ENCODE data around the gene CSRP2.

- TF ChIP-seq RELA (CRISPR knock-in tag; IDR thresholded peaks at IDR 0.05; ENCODE audit: borderline replicate concordance) (no peak), CTCF (IDR thresholded peaks at IDR 0.05) (no peak), MXD4 (CRISPR knock-in tag; IDR thresholded peaks at IDR 0.05; ENCODE audit: borderline replicate concordance) (no peak), NR3C1 (CRISPR knock-in tag; conservative IDR thresholded peaks at IDR 0.05; ENCODE audit: low read depth) (no peak), PREB (CRISPR knock-in tag; IDR thresholded peaks at IDR 0.05; ENCODE audit: borderline replicate concordance) (no peak), ESRRA (CRISPR knock-in tag; IDR thresholded peaks at IDR 0.05; ENCODE audit: borderline replicate concordance) (no peak), TEAD4 (CRISPR knock-in tag; IDR thresholded peaks at IDR 0.05) (no peak), NR2C2 (CRISPR knock-in tag; IDR thresholded peaks at IDR 0.05) (no peak), FOXP4 (CRISPR knock-in tag; IDR thresholded peaks at IDR 0.05) (no peak), ZNF121 (CRISPR knock-in tag; IDR thresholded peaks at IDR 0.05) (no peak)
- TF ChIP-seq, protein P1, sequence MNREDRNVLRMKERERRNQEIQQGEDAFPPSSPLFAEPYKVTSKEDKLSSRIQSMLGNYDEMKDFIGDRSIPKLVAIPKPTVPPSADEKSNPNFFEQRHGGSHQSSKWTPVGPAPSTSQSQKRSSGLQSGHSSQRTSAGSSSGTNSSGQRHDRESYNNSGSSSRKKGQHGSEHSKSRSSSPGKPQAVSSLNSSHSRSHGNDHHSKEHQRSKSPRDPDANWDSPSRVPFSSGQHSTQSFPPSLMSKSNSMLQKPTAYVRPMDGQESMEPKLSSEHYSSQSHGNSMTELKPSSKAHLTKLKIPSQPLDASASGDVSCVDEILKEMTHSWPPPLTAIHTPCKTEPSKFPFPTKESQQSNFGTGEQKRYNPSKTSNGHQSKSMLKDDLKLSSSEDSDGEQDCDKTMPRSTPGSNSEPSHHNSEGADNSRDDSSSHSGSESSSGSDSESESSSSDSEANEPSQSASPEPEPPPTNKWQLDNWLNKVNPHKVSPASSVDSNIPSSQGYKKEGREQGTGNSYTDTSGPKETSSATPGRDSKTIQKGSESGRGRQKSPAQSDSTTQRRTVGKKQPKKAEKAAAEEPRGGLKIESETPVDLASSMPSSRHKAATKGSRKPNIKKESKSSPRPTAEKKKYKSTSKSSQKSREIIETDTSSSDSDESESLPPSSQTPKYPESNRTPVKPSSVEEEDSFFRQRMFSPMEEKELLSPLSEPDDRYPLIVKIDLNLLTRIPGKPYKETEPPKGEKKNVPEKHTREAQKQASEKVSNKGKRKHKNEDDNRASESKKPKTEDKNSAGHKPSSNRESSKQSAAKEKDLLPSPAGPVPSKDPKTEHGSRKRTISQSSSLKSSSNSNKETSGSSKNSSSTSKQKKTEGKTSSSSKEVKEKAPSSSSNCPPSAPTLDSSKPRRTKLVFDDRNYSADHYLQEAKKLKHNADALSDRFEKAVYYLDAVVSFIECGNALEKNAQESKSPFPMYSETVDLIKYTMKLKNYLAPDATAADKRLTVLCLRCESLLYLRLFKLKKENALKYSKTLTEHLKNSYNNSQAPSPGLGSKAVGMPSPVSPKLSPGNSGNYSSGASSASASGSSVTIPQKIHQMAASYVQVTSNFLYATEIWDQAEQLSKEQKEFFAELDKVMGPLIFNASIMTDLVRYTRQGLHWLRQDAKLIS (CRISPR knock-in tag; IDR thresholded peaks at IDR 0.05; ENCODE audit: borderline replicate concordance), result no peak
- TF ChIP-seq, protein P2, sequence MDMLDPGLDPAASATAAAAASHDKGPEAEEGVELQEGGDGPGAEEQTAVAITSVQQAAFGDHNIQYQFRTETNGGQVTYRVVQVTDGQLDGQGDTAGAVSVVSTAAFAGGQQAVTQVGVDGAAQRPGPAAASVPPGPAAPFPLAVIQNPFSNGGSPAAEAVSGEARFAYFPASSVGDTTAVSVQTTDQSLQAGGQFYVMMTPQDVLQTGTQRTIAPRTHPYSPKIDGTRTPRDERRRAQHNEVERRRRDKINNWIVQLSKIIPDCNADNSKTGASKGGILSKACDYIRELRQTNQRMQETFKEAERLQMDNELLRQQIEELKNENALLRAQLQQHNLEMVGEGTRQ (CRISPR knock-in tag; IDR thresholded peaks at IDR 0.05), result no peak
- TF ChIP-seq, protein P3, sequence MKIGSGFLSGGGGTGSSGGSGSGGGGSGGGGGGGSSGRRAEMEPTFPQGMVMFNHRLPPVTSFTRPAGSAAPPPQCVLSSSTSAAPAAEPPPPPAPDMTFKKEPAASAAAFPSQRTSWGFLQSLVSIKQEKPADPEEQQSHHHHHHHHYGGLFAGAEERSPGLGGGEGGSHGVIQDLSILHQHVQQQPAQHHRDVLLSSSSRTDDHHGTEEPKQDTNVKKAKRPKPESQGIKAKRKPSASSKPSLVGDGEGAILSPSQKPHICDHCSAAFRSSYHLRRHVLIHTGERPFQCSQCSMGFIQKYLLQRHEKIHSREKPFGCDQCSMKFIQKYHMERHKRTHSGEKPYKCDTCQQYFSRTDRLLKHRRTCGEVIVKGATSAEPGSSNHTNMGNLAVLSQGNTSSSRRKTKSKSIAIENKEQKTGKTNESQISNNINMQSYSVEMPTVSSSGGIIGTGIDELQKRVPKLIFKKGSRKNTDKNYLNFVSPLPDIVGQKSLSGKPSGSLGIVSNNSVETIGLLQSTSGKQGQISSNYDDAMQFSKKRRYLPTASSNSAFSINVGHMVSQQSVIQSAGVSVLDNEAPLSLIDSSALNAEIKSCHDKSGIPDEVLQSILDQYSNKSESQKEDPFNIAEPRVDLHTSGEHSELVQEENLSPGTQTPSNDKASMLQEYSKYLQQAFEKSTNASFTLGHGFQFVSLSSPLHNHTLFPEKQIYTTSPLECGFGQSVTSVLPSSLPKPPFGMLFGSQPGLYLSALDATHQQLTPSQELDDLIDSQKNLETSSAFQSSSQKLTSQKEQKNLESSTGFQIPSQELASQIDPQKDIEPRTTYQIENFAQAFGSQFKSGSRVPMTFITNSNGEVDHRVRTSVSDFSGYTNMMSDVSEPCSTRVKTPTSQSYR (CRISPR knock-in tag; IDR thresholded peaks at IDR 0.05), result no peak
- TF ChIP-seq, protein P4, sequence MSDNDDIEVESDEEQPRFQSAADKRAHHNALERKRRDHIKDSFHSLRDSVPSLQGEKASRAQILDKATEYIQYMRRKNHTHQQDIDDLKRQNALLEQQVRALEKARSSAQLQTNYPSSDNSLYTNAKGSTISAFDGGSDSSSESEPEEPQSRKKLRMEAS (CRISPR knock-in tag; IDR thresholded peaks at IDR 0.05), result no peak
These were observed 7.7 kb downstream of the CSRP2 start for GRCh38 chr12:76871082-76871481.

Measured in WTC11 (cell line).